H9 (cell line): ENCODE measurements around the gene MEFV. TPM values are rescaled to one million over a fixed set of nuclear protein-coding genes. Genes with fewer than 3 reads are reported as not detected.
"Not testable (repeated sequence)": the region's sequence is repeated elsewhere in the genome, so short reads cannot be mapped to it uniquely, and the experiment has no call there.

Experiments used
- DNase-seq: peaks from one replicate; pipeline ENCODE4 v3.0.0-alpha.2; 2017
- H2AFZ ChIP-seq: one replicate; pipeline ENCODE4 v1.6.1; 2013; ENCODE audit warnings: mild to moderate bottlenecking, low read length, control low read depth, moderate library complexity
- H2AK5ac ChIP-seq: 2 replicates; pipeline ENCODE4 v1.6.1; 2013; ENCODE audit warnings: low read length, control low read depth, mixed read lengths; ENCODE audit not compliant: insufficient read length
- H2BK120ac ChIP-seq: one replicate; pipeline ENCODE4 v1.6.1; 2013; ENCODE audit warnings: low read depth, mild to moderate bottlenecking, low read length, control low read depth, inconsistent platforms; ENCODE audit not compliant: poor library complexity, severe bottlenecking
- H2BK12ac ChIP-seq: 2 replicates; pipeline ENCODE4 v1.6.1; 2013; ENCODE audit warnings: low read length, control low read depth, mixed read lengths, low read depth; ENCODE audit not compliant: insufficient read length
- H2BK15ac ChIP-seq: 2 replicates; pipeline ENCODE4 v1.6.1; 2013; ENCODE audit warnings: low read depth, low read length, control low read depth
- H2BK20ac ChIP-seq: one replicate; pipeline ENCODE4 v1.6.1; 2013; ENCODE audit warnings: low read depth, mild to moderate bottlenecking, low read length, control low read depth, inconsistent platforms; ENCODE audit not compliant: poor library complexity, severe bottlenecking
- H2BK5ac ChIP-seq: 2 replicates; pipeline ENCODE4 v1.6.1; 2013; ENCODE audit warnings: low read length, control low read depth, mixed read lengths; ENCODE audit not compliant: insufficient read length
- H3K14ac ChIP-seq: 2 replicates; pipeline ENCODE4 v1.6.1; 2013; ENCODE audit warnings: low read length, control low read depth; ENCODE audit not compliant: insufficient read depth
- H3K18ac ChIP-seq: 2 replicates; pipeline ENCODE4 v1.6.1; 2013; ENCODE audit warnings: low read depth, mild to moderate bottlenecking, mixed read lengths, low read length, control low read depth; ENCODE audit not compliant: insufficient read length
- H3K23ac ChIP-seq: 2 replicates; pipeline ENCODE4 v1.6.1; 2013; ENCODE audit warnings: low read length, control low read depth, mixed read lengths, low read depth; ENCODE audit not compliant: insufficient read length
- H3K23me2 ChIP-seq: 2 replicates; pipeline ENCODE4 v1.6.1; 2013; ENCODE audit warnings: low read depth, mild to moderate bottlenecking, mixed read lengths, low read length, control low read depth; ENCODE audit not compliant: insufficient read length, poor library complexity, severe bottlenecking
- H3K27ac ChIP-seq: 2 replicates; pipeline ENCODE4 v1.5.1; 2013; ENCODE audit warnings: low read length, control low read depth, mixed read lengths, low read depth; ENCODE audit not compliant: insufficient read length
- H3K27me3 ChIP-seq: 2 replicates; pipeline ENCODE4 v1.6.1; 2013; ENCODE audit warnings: low read length, control low read depth, inconsistent platforms; ENCODE audit not compliant: insufficient read depth
- H3K4ac ChIP-seq: 2 replicates; pipeline ENCODE4 v1.6.1; 2013; ENCODE audit warnings: low read depth, mild to moderate bottlenecking, control low read depth, inconsistent platforms, low read length, moderate library complexity
- H3K4me1 ChIP-seq: 2 replicates; pipeline ENCODE4 v1.6.1; 2013; ENCODE audit warnings: low read length, control low read depth, inconsistent platforms; ENCODE audit not compliant: insufficient read depth
- H3K4me2 ChIP-seq: 2 replicates; pipeline ENCODE4 v1.6.1; 2013; ENCODE audit warnings: low read length, control low read depth, mixed read lengths; ENCODE audit not compliant: insufficient read length, insufficient read depth
- H3K56ac ChIP-seq: 2 replicates; pipeline ENCODE4 v1.6.1; 2013; ENCODE audit warnings: low read depth, mild to moderate bottlenecking, mixed read lengths, low read length, control low read depth; ENCODE audit not compliant: insufficient read length
- H3K79me1 ChIP-seq: 2 replicates; pipeline ENCODE4 v1.6.1; 2013; ENCODE audit warnings: low read depth, mild to moderate bottlenecking, moderate library complexity, low read length, control low read depth, inconsistent platforms; ENCODE audit not compliant: insufficient read depth, poor library complexity, severe bottlenecking
- H3K79me2 ChIP-seq: 2 replicates; pipeline ENCODE4 v1.6.1; 2013; ENCODE audit warnings: low read length, control low read depth, inconsistent platforms; ENCODE audit not compliant: insufficient read depth
- H3K9ac ChIP-seq: 2 replicates; pipeline ENCODE4 v1.6.1; 2013; ENCODE audit warnings: low read length, control low read depth, mixed read lengths; ENCODE audit not compliant: insufficient read length; ENCODE audit errors: extremely low read depth
- H3K9me3 ChIP-seq: one replicate; pipeline ENCODE4 v1.6.1; 2013; ENCODE audit warnings: low read depth, low read length, inconsistent platforms; ENCODE audit not compliant: control insufficient read depth
- H3T11ph ChIP-seq: one replicate; pipeline ENCODE4 v1.6.1; 2013; ENCODE audit warnings: mild to moderate bottlenecking, low read length, control low read depth, inconsistent platforms
- H4K20me1 ChIP-seq: one replicate; pipeline ENCODE4 v1.6.1; 2013; ENCODE audit not compliant: control insufficient read depth, insufficient read length, insufficient read depth
- H4K5ac ChIP-seq: 2 replicates; pipeline ENCODE4 v1.6.1; 2013; ENCODE audit warnings: low read depth, mild to moderate bottlenecking, mixed read lengths, low read length, control low read depth; ENCODE audit not compliant: insufficient read length
- H4K8ac ChIP-seq: replicated peaks from 2 replicates; pipeline ENCODE4 v1.6.1; 2013; ENCODE audit warnings: low read length, control low read depth, mixed read lengths, low read depth; ENCODE audit not compliant: insufficient read length
- H4K91ac ChIP-seq: 2 replicates; pipeline ENCODE4 v1.6.1; 2013; ENCODE audit warnings: low read depth, mild to moderate bottlenecking, moderate library complexity, mixed read lengths, low read length, control low read depth; ENCODE audit not compliant: insufficient read length
- H3K27ac Mint-ChIP-seq, 3 experiments: 2 replicates in 2 of 3; 3 replicates in 1 of 3; pipeline ENCODE4 v1.8.0; 2020 to 2021; ENCODE audit warnings: mixed read lengths in 3 of 3, mild to moderate bottlenecking in 1 of 3, moderate library complexity in 1 of 3
- H3K27me3 Mint-ChIP-seq: 2 replicates; pipeline ENCODE4 v1.8.0; 2021; ENCODE audit warnings: low read depth, mild to moderate bottlenecking, moderate library complexity, mixed read lengths
- H3K36me3 Mint-ChIP-seq, 3 experiments: 2 replicates in 2 of 3; 3 replicates in 1 of 3; pipeline ENCODE4 v1.8.0; 2020 to 2021; ENCODE audit warnings: low read depth in 3 of 3, mixed read lengths in 3 of 3; ENCODE audit not compliant: insufficient read depth in 1 of 3
- H3K4me1 Mint-ChIP-seq, 2 experiments: 2 replicates each; pipeline ENCODE4 v1.8.0; 2020; ENCODE audit warnings: mixed read lengths in 2 of 2
- H3K4me3 Mint-ChIP-seq, 2 experiments: 2 replicates in 1 of 2; 3 replicates in 1 of 2; pipeline ENCODE4 v1.8.0; 2020 to 2021; ENCODE audit warnings: mild to moderate bottlenecking in 2 of 2, mixed read lengths in 2 of 2, moderate library complexity in 1 of 2
- H3K9me3 Mint-ChIP-seq, 2 experiments: 2 replicates in 1 of 2; 3 replicates in 1 of 2; pipeline ENCODE4 v1.8.0; 2020; ENCODE audit warnings: mild to moderate bottlenecking in 2 of 2, mixed read lengths in 2 of 2, moderate library complexity in 1 of 2
- WGBS: extraction: QIAGEN DNeasy Blood & Tissue Kit; methylation state at CpG from one replicate; pipeline ENCODE4 v1.1.7; 2013; ENCODE audit warnings: missing lambda C conversion rate, low lambda C conversion rate, mixed read lengths; ENCODE audit not compliant: insufficient read length; ENCODE audit errors: extremely low coverage; 5-methylcytosine and 5-hydroxymethylcytosine counted together
- total RNA-seq: library from RNA; stranded (reverse); gene quantifications from 2 replicates; pipeline ENCODE4 v1.2.1, GENCODE V29; 2021

Gene MEFV
- total RNA-seq, 1 experiment from 2014 or later: not detected

DNA sequence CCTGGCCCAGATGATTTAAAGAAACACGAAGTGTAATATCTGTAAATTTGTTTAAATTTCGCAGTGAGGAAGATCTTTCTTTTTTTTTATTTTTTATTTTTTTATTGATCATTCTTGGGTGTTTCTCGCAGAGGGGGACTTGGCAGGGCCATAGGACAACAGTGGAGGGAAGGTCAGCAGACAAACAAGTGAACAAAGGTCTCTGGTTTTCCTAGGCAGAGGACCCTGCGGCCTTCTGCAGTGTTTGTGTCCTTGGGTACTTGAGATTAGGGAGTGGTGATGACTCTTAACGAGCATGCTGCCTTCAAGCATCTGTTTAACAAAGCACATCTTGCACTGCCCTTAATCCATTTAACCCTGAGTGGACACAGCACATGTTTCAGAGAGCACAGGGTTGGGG is 14.3 kb upstream of the MEFV start:
- not testable (repeated sequence) for H3K4me1 Mint-ChIP-seq, H4K5ac ChIP-seq, H3K27ac ChIP-seq, DNase-seq, H2AK5ac ChIP-seq, H3T11ph ChIP-seq, H3K23ac ChIP-seq, H3K36me3 Mint-ChIP-seq, H3K14ac ChIP-seq, H2BK12ac ChIP-seq, H3K27ac Mint-ChIP-seq, H3K79me1 ChIP-seq, H3K56ac ChIP-seq, H3K23me2 ChIP-seq, H2BK5ac ChIP-seq, H3K9ac ChIP-seq, H4K8ac ChIP-seq, H3K9me3 ChIP-seq, H3K18ac ChIP-seq, H4K91ac ChIP-seq, H4K20me1 ChIP-seq, H3K27me3 ChIP-seq, H2BK15ac ChIP-seq, H2AFZ ChIP-seq, H2BK120ac ChIP-seq, H3K4me2 ChIP-seq, H3K4me3 Mint-ChIP-seq, H2BK20ac ChIP-seq, H3K4me1 ChIP-seq, H3K4ac ChIP-seq, H3K79me2 ChIP-seq
- peaks cover 28 to 51% of the 10 kb centered on the region in 2 experiments for H3K9me3 Mint-ChIP-seq
- H3K27me3 Mint-ChIP-seq: peaks cover 12% of the 10 kb centered on the region
- WGBS: no CpG with 5 or more reads among the region's 5 CpGs
